Dedifferentiated amniotic fluid mesenchymal stem cell (primary cell): ENCODE data around the gene GGT6.

Experiments
- DNase-seq: peaks from one replicate; pipeline ENCODE4 v3.0.0-alpha.2; 2016; ENCODE audit errors: extremely low spot score

Gene GGT6

DNA sequence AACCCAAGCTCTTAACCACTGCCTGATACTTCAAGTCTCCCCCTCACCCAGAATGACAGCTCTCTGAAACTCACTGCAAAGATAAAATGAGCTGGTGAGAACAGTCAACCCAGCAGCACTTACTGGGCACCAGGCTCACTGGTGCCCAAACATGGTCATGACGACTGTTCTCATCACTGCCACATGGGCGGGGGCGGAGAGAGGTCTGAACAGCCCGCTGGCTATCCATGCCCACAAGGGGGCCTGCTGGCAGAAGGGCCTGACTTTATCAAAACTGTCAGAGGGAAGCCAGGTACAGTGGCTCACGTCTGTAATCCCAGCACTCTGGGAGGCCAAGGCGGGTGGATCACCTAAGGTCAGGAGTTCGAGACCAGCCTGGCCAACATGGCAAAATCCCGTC is 9.2 kb downstream of the GGT6 start:
- DNase-seq: no peak

DNA sequence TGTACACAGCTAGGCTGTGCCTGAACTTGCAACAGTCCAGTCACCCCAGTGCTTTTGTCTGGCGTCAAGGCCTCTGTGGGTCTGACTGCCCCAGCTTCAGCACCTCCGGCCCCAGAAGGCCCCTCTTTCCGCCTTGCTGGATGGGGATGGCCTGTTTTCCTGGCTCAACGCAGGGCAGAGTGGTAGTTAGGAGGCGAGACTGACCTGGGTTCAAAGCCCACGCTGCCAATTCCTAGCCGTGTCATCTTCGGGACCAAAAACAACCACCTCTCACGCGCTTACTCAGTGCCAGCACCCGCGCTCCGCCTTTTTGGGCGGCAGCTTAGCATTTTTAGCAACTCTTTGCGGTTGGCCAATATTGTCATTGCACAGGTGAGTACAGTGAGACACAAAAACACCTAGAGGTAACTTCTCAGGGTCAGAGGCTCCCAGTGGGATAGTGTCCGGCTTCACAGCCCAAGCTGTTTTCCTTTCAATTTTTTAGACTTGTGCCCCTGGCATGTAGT is 9.8 kb downstream of the GGT6 start:
- no peak for DNase-seq

DNA sequence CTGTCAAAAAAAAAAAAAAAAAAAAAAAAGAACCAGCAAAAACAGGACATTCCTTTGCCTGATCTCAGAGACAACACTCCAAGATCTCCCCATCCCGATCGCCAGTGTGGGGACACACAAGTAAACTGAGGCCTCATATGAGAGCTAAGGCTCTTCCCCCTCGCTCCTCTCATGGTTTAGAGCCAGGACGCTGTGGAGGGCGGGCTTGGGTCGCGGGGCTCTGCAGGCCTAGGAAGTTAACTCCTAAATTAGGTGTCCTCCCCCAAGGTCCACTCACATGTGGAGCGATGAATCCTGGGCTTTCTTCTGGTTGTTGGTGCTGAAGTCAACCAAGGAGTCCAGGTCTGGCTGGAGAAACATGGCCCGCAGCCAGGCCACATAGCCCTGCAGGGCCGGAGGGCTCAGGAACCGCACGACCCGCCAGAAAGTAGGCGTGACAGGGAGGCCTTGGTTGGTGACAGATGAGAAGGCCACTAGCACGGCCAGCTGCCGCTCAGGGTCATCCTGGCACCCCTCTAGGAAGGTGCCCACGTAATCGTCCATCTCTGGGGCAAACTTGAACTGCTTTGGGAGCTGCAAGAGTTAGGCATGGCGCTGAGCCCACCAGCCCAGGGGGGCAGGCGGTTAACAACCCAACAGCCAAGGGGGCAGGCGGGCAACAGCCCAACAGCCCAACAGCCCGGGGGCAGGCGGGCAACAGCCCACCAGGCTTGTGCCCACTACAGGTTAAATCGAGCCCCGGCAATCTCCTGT is 10.4 kb downstream of the GGT6 start:
- no peak for DNase-seq

DNA sequence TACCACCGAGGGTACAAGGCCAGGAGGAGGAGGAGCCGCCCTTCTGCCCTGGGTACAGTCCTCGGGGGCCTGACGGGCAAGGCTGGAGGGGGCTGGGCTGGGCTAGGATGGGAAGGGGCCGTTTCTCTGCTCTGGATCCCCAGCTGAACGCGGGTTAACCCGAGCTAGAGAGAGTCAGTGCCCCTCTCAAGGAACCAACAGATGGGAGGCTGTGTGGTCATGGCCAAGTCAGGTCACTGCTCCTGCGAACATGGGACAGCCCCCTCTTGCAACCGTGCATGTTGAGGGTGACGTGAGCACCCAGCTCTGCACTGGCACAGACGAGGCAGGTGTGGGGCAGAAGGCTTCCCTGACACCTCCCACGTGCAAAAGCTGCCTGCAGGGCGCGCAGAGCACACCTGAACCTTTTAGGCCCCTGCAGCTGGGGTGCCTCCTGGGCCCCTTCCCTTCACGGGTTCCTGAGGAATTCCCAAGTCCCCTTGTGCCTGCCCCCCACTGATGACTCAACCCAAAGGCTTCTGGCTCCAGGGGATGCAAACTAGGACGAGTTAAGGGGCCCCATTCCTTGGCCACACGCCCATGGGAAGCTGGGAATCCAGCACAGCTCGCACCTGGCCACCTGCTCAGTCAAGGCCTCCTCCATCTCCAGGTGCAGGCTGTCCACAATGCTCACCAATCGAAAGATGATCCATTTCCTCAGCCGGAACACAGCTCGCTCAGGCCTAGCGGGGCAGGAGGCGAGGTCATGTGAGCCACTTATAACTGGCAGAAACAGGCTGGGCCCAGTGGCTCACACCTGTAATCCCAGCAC is 11.5 kb downstream of the GGT6 start:
- no peak for DNase-seq

DNA sequence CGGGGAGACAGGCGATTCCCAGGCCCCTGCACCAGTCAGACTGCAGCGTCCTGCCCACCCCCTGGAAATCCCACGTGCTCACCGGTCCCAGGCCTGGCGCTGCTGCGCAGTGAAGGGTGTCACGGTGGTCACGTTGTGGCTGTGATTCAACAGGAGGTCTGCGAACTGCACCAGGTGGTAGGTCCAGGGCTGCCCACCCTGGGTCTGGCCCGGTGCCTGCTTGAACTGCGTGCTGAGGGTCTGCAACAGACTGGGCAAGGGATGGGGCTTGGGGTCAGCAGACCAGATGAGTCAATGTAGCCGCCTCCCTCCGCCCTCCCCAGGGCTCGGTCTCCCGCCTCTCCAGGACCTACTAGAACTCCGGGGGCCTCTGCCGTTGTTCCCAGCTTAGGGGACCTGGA is 12.3 kb downstream of the GGT6 start:
- no peak for DNase-seq

DNA sequence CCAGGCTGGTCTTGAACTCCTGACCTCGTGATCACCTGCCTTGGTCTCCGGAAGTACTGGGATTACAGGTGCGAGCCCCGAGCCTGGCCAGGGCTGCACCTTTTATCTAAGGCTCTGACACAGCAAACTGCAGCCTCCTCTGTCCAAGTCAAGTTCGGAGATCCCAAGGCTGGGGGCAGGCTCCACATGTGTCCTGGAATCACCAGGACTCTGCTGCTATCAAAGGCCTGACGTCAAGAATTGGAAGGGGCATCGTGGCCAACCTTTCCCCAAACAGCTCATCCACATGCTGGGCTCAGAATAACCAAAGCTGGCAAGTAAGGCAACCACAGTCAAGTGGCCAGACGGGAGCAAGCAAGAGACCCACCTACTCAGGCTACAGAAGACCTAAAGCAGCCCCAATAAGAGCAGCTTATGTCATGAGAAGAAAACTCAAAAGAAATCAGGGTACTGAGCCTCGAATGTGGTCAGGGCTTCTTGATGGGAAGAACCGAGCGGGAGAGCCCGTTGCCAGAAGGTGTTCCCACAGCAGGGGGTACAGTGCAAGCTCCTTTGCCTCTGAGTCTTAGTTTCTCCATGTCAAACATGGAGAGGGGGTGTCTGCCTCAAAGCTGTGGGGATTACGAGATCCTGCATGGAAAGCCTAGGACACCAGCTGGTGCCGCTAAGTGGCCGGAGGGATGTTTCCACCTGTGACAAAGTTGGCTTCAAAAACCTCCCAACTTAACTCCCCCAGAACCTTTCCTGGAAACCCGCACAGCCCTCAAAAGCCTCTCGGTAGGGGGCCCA is 13.1 kb downstream of the GGT6 start:
- DNase-seq: no peak

DNA sequence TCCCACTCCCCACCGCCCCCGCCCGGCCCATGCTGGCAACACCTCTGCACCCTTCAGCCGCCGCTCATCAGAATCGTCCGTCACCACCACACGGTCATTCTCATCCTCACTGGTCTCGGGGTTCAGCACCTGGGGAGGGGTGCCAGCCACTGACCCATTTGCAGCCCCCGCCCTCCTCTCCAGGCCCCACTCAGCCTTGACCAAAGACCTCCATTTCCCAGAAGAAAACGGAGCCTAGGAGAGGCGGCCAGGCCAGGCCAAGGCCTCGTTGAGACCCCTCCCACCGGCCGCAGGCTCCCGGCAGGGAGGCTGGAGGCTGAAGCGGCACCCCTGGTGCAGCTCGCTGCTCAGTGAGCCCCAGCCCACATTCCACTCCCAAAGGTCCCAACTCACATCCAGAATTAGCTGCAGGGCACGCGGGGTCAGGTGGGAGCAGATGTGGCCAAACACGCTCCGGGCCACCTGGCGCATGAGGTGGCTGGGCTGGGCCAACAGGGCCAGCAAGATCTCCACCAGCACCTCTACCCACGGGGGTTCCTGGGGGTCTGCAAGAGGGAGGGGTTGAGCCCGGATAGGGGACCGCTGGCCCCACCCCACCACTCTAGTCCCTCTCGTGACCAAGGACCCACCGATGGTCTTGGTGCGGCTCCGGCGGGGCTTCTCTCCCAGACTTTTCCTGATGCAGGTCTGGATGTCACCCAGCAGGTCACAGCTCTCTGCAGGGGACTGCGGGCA is 15.0 kb downstream of the GGT6 start:
- no peak for DNase-seq

DNA sequence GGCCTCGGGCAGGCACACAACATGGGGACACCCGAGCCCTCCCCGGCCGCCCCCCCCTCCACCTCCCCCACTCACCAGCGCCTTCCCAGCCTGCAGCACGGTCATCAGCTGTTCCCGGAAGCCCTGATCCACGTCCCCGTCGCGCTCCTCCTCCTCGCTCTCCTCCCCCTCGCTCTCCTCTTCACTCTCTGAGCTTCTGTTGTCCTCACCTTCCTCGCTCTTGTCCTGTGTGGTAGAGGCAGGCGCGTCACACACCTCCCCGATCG is 15.5 kb downstream of the GGT6 start:
- DNase-seq: no peak

DNA sequence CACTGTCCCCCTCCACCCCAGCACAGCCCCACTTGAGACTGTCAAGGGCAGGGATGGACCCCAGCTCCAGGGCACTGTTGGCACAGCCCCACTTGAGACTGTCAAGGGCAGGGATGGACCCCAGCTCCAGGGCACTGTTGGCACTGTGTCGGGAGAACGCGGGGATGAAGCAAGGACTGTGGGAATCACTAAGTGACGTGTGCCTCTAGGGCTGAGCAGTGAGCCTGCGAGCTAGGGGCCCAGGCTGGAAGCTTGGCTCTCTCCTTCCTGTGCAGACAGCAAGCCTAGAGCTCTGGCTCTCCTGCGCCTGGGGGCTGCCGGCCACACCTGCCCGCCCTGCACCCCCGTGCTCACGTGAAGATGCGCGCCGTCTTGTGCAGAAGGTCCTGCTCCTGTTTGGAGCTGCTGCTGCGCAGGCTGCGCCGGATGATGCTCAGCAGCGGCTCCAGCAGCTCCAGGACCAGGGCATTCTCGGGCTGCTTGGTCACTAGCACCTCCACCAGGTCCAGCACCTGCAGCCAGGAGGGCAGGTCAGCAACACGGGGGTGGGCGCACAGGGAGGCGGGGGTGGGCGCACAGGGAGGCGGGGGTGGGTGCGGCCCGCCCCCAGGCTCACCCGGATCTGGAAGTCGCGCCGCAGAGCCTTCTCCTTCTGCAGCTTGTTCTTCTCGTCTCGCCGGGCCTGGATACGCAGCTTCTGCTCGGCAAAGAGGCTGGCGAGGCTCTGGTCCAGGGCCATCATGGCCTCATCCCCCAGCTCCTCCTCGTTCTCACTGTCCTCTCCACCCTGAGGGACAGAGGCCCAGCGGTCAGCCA is 16.0 kb downstream of the GGT6 start:
- no peak for DNase-seq

DNA sequence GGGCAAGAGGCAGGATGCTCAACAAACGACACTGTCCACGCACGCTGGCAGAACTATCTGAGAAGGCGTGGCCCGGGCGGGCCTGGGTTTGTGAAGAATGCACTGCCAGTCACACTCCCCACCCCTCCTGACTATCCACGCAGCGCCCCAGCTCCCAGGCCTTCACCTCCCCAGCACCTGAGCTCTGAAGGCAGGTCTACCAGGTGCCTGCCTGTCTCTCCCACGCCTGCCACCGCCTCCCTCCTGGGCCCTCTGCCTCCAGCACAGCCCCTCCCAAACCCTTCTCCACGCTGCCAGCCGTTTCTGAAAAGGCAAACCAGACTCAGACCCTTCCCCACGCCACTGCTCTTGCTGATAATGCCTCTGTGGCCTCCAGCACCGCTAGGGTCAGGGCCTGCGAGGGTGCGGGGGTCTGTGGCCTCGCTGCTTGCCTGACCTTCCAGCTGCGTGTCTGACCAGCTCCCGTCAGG is 16.8 kb downstream of the GGT6 start:
- DNase-seq: no peak

DNA sequence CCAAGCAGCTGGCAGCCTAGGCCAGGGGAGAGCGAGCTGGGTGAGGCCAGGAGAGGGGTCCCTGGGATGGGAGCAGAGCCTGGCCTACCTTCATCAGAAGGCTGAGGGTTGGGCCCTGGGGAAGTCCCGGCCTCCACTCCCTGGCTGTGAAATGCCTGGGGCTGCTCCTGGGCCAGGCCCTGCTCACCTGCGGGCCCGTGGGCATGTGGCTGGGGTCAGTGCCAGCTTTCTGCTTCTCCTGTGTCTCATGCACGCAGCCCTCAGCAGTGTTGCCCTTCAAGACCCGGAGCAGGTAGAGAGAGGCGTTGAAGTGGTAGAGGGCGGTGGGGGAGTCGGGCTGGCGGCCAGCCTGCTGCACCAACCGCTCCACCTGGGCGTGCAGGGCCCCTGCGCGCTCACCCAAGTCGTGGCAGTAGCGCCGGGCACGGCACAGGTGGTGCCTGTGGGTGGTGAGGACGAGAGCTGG is 17.6 kb downstream of the GGT6 start:
- no peak for DNase-seq

DNA sequence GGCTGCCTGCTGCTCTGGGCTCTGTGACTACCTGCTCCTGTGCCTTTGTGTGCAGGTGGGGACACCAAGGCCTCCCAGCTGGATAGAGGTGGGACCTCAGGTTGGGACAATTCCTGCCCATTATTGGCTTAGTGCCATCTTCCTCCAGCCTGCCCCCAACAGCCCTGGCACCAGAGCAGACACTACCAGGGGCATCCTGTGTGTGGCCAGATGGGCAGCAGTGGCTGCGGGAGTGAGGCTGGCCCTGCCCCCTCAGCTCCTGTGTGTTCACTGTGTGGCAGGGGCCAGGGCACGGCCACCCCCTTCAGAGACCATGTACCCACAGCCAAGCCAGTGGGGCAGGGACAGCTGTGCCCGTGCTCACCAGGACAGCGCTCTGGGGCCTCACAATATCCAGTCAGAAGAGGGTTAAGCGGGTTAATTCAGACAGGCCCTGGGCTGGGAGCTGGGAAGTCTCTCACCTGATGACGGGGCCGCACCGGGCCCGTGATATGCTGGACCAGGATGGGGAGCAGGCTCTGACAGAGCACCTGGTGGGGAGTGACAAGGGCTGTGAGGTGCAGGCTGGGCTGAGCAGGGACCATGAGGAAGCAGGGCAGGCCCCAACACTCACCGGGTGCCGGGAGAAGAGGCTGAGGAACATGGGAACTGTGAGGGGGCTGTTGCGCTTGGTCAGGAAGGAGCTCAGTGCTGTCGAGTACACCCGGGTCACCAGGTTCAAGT is 18.2 kb downstream of the GGT6 start:
- no peak for DNase-seq

DNA sequence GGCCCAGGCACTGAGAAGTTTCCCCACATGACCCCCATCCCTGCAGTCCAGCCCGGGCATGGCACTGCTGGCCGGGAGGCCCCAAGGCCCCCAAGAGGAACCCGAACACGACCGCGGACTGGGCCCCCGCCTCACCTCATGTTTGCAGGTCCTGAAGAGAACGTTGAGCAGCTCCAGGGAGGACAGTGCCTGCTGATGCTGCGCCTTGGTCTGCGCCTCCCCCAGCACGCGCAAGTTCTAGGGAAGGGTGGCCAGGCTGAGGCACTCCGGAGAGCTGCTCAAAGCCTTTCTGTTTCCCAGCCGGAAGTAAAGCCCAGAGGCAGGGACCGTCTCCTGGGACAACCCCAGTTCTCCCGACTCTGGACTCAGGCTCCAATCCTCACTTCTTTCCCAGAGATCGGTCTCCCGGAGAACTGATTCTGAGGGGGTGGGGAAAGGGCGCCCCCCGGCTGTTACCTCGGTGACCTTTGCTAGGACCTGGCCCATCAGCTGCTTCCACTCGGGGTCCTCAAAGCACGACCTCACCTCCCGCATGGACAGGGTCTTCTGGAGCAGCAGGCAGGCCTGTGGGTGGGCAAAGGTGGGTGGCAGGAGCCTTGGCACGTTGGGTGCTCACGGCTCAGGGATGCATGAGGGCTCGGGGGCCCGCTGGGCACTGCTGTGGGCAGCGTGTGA is 18.9 kb downstream of the GGT6 start:
- DNase-seq: no peak

DNA sequence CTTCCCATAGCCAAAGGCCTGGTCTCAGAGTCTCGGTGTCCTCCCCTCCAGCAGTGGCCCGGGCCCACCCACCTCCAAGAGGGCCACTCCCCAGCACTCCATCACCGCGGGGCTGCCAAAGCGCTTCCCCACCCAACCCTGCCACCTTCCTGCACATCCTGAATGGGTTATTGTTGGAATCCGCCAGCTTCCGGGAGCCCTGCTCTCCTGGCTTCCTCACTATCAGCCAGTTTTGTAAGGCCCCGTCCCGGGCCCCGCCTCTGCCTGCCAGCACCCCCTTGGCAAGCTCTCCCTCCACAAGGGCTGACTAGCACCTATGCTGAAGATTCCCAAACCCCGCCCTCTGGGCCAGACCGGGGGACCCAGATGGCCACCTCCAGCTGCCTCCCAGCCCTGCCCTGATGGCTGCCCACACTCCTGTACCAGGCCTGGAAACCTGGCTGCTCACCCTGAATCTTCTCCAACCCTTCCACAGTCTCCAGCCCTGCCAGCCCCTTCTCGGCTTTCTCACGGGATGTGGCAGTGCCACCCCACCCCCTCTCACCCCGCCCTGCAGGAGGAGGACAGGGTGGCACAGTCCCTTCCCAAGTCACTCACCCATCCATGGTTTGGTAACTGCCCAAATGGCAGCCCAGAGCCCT is 19.6 kb downstream of the GGT6 start:
- no peak for DNase-seq

DNA sequence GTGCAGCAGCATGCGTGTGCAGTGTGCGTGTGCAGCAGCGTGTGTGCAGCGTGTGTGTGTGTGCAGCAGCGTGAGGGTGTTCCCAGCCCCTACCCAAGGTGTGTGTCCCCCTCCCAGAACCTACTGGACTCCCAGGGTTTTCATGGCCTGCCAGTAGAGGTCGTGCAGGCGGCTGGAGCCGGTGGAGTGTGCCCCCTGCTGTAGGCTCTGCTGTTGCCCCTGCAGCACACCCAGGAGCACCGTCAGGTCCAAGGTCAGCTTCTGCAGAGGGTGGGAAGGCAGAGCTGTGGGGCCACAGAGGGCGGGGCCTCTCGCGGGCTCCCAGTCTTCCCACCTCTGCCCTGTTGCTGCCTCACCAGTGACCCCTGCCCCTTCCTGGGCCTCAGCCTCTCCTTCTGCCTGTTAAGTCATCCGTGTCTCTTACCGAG is 20.1 kb downstream of the GGT6 start:
- DNase-seq: no peak

DNA sequence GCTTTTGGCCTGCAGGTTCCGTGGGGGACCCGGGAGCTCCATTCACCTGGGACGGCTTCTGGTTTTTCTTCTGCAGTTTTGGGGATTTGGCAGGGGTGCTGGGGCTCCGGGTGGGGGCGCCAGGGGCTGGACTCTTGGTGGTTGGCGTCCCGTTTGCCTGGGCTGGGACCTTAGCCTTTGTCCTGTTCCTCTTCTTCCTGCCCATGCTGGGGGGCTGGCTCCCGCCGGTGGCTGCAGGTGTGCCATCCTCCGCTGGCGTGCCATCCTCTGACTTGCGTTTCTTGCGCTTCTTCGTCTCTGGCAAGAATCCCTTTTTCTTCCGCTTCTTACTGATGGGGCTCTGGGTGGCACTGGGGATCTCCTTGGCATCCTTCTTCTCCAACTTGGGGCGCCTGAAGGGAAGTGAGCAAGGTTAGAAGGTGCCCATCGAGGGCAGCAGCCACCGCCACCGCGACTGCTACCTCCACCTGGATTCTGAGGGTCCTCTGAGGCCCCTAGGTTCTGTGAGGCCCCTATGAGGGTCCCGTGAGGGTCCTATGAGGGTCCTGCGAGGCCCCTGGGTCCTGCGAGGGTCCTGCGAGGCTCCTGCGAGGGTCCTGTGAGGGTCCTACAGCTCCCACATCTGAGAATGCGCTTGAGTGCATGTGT is 20.7 kb downstream of the GGT6 start:
- DNase-seq: no peak

DNA sequence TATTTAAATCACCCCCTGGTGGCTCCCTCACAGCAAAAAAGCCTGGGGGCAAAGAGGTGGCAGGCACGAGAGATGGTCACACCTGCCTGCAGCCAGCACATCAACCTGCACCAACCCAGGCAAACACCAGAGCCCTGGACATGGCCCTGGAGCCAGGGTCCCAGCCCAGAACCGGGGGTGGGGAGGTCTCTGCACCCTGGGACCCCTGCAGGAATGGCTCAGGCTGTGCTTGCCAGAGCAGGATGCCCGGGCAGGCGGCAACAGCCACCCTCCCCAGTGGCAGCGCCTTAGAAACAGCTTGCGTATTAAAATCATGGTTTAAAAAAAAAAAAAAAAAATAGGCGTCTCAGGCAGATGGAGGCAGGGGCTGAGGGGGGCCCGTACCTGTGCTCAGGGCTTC is 21.4 kb downstream of the GGT6 start:
- no peak for DNase-seq

DNA sequence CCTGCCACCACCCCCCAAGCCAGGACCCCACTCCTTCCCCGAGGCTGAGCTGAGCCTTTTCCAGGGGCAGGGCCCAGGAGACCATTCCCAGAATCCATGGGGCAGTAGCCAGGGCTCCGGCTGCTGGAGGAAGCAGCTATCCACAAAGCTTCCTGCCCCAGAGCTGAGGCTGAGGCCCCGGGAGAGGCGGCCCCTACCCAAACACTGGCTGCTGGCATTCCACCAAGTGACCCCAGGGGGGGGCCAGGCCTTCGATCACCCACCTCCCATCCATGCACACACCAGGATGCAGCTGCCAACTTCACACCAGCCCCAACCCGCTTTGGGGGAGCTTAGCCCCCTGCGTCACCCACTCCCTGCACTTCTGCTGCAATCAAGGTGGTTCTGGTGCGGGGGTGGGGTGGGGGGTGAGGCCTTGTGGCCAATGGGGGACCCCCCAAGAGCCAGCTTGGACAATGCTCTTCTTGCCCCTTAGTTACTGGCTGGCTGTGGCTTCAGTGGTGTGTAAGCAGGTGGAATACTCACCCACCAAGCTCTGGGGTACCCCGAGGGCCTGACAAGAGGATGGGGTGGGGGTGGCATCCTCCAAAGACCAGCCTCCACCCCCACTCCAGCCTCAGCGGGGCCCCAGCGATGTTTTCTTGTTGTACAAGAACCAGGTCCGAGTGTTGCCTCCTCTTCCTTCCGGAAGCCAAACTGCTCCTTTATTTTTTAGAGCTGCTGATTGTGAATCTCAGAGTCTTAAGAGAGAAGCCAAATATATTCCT is 22.0 kb downstream of the GGT6 start:
- no peak for DNase-seq
